Ishikawa (cell line): Measurements from ENCODE around the gene GCN1.

Experiments used
- CEBPB ChIP-seq: IDR thresholded peaks from 2 replicates; pipeline ENCODE4 v1.6.1; 2012
- CREB1 ChIP-seq: IDR thresholded peaks from 2 replicates; pipeline ENCODE4 v1.6.1; 2012; ENCODE audit warnings: low read depth
- EGR1 ChIP-seq: IDR thresholded peaks from 2 replicates; pipeline ENCODE4 v1.6.1; 2012
- EP300 ChIP-seq: IDR thresholded peaks from 2 replicates; pipeline ENCODE4 v1.6.1; 2012; ENCODE audit warnings: borderline replicate concordance
- FOXM1 ChIP-seq: IDR thresholded peaks from 2 replicates; pipeline ENCODE4 v1.6.1; 2012; ENCODE audit warnings: low read depth, borderline replicate concordance
- MAX ChIP-seq: IDR thresholded peaks from 2 replicates; pipeline ENCODE4 v1.6.1; 2012
- NFIC ChIP-seq: IDR thresholded peaks from 2 replicates; pipeline ENCODE4 v1.6.1; 2012
- RAD21 ChIP-seq: IDR thresholded peaks from 2 replicates; pipeline ENCODE4 v1.6.1; 2012; ENCODE audit warnings: low read depth
- REST ChIP-seq: IDR thresholded peaks from 2 replicates; pipeline ENCODE4 v1.6.1; 2012; ENCODE audit warnings: low read depth, mild to moderate bottlenecking
- TAF1 ChIP-seq: IDR thresholded peaks from 2 replicates; pipeline ENCODE4 v1.6.1; 2012; ENCODE audit warnings: low read depth, mild to moderate bottlenecking
- TCF12 ChIP-seq: IDR thresholded peaks from 2 replicates; pipeline ENCODE4 v1.6.1; 2012; ENCODE audit warnings: low read depth
- TEAD4 ChIP-seq: IDR thresholded peaks from 2 replicates; pipeline ENCODE4 v1.6.1; 2012
- USF1 ChIP-seq: IDR thresholded peaks from 2 replicates; pipeline ENCODE4 v1.6.1; 2012
- YY1 ChIP-seq: IDR thresholded peaks from 2 replicates; pipeline ENCODE4 v1.6.1; 2012; ENCODE audit warnings: low read depth
- ZBTB7A ChIP-seq: IDR thresholded peaks from 2 replicates; pipeline ENCODE4 v1.6.1; 2012; ENCODE audit warnings: low read depth

Gene GCN1

GRCh38 chr12:120170631-120171030 lies 23.9 kb downstream of the GCN1 start:
- TF ChIP-seq TEAD4 (no peak), TAF1 (no peak), YY1 (no peak), TCF12 (no peak), EGR1 (no peak), RAD21 (no peak), ZBTB7A (no peak), REST (no peak), CREB1 (no peak), NFIC (no peak), FOXM1 (no peak), MAX (no peak), EP300 (no peak), USF1 (no peak), CEBPB (no peak)

DNA sequence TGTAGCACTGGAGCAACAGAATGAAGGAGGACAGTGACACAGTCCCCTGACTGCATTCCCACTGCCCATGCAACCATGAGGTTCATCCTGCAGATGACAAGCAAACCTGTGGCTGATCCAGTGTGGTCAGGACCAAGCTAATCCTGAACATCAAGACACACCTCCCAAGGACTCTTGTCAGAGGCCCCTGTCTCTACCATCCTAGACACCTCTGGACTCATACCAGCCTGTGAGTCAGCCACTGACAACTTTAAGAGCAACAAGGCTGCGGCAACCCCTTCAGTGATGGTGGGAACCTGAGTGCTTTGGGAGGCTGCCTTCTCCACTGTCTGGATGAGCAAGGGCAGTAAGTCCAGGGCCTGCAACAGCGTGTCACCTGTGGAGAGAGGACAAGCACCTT lies 24.6 kb downstream of the GCN1 start:
- TF ChIP-seq USF1 (no peak), TEAD4 (no peak), FOXM1 (no peak), NFIC (no peak), CEBPB (no peak)

- TF ChIP-seq YY1 (no peak), MAX (no peak), TAF1 (no peak), CREB1 (no peak), USF1 (no peak), FOXM1 (no peak), NFIC (no peak)
Observed at GRCh38 chr12:120168337-120168736, 26.2 kb downstream of the GCN1 start.

GRCh38 chr12:120167529-120168095 lies 26.9 kb downstream of the GCN1 start:
- TF ChIP-seq TAF1: no peak
- TF ChIP-seq EP300: no peak
- TF ChIP-seq NFIC: no peak
- TF ChIP-seq YY1: no peak
- TF ChIP-seq REST: no peak
- TF ChIP-seq MAX: no peak
- no peak for TF ChIP-seq TCF12
- no peak for TF ChIP-seq CREB1

GRCh38 chr12:120164293-120164692 lies 30.2 kb downstream of the GCN1 start:
- TF ChIP-seq TCF12: no peak
- TF ChIP-seq USF1: no peak
- no peak for TF ChIP-seq FOXM1
- TF ChIP-seq MAX: no peak
- no peak for TF ChIP-seq CREB1
- no peak for TF ChIP-seq TAF1
- no peak for TF ChIP-seq EP300
- TF ChIP-seq NFIC: no peak
- TF ChIP-seq YY1: no peak
- no peak for TF ChIP-seq CEBPB
- TF ChIP-seq REST: no peak
- TF ChIP-seq EGR1: no peak
- TF ChIP-seq ZBTB7A: no peak
- TF ChIP-seq RAD21: no peak
- TF ChIP-seq TEAD4: no peak
